Endodermal cell (in vitro differentiated cells): Measurements from ENCODE around the gene IL26. TPM values are rescaled to one million over a fixed set of nuclear protein-coding genes. Genes with fewer than 3 reads are reported as not detected.

Source experiments
- DNase-seq: peaks from one replicate; pipeline ENCODE4 v3.0.0-alpha.2; 2017
- H3K27ac ChIP-seq: 2 replicates; pipeline ENCODE4 v1.5.1; 2013; ENCODE audit warnings: mild to moderate bottlenecking, low read depth, low read length, moderate library complexity
- H3K27me3 ChIP-seq: 2 replicates; pipeline ENCODE4 v1.6.1; 2013; ENCODE audit warnings: mild to moderate bottlenecking, low read length, moderate library complexity; ENCODE audit not compliant: insufficient read depth, control insufficient read depth, poor library complexity, severe bottlenecking
- H3K36me3 ChIP-seq: 2 replicates; pipeline ENCODE4 v1.7.0; 2013; ENCODE audit warnings: mild to moderate bottlenecking, low read length, moderate library complexity; ENCODE audit not compliant: control insufficient read depth, insufficient read depth
- H3K4me1 ChIP-seq: one replicate; pipeline ENCODE4 v1.7.0; 2013; ENCODE audit warnings: low read length; ENCODE audit not compliant: control insufficient read depth, insufficient read depth
- H3K4me3 ChIP-seq: 2 replicates; pipeline ENCODE4 v1.5.1; 2013; ENCODE audit warnings: mild to moderate bottlenecking, low read length, moderate library complexity
- H3K9ac ChIP-seq: 2 replicates; pipeline ENCODE4 v1.6.1; 2013; ENCODE audit warnings: mild to moderate bottlenecking, low read length, moderate library complexity; ENCODE audit not compliant: poor library complexity, severe bottlenecking; ENCODE audit errors: extremely low read depth
- H3K9me3 ChIP-seq: 2 replicates; pipeline ENCODE4 v1.6.1; 2013; ENCODE audit warnings: mild to moderate bottlenecking, low read length, moderate library complexity; ENCODE audit not compliant: control insufficient read depth
- H3K27ac Mint-ChIP-seq: 2 replicates; pipeline ENCODE4 v1.8.0; 2020; ENCODE audit warnings: mixed read lengths
- H3K27me3 Mint-ChIP-seq: 2 replicates; pipeline ENCODE4 v1.8.0; 2021; ENCODE audit warnings: mild to moderate bottlenecking, mixed read lengths; ENCODE audit not compliant: insufficient read depth
- H3K36me3 Mint-ChIP-seq: 2 replicates; pipeline ENCODE4 v1.8.0; 2020; ENCODE audit warnings: low read depth, mixed read lengths
- H3K4me1 Mint-ChIP-seq: 2 replicates; pipeline ENCODE4 v1.8.0; 2020; ENCODE audit warnings: mixed read lengths
- H3K4me3 Mint-ChIP-seq: 2 replicates; pipeline ENCODE4 v1.8.0; 2020; ENCODE audit warnings: mild to moderate bottlenecking, moderate library complexity, mixed read lengths
- H3K9me3 Mint-ChIP-seq: 2 replicates; pipeline ENCODE4 v1.8.0; 2020; ENCODE audit warnings: mild to moderate bottlenecking, mixed read lengths
- CTCF ChIP-seq: fragments of 200-600 bp; sonication (generic); conservative IDR thresholded peaks from 2 replicates; pipeline ENCODE4 v1.5.0; 2021; ENCODE audit warnings: antibody characterized with exemption, mild to moderate bottlenecking
- WGBS, 2 experiments: methylation state at CpG; one replicate each; pipeline versions ENCODE4 v1.1.5 to v1.1.7; 2013; ENCODE audit warnings: missing lambda C conversion rate in 2 of 2, mixed read lengths in 1 of 2; ENCODE audit not compliant: insufficient coverage in 1 of 2, insufficient read length in 1 of 2; 5-methylcytosine and 5-hydroxymethylcytosine counted together
- total RNA-seq, 2 donors: library from RNA; stranded (reverse); fragmentation: NEBNext Ultra II Directional in 1 of 2; extraction: Animal tissue kit (Norgen Biotek cat#: 25700) in 1 of 2; gene quantifications; 2 replicates in 1 of 2; 3 replicates in 1 of 2; pipeline ENCODE4 v1.2.1, GENCODE V29; 2021

Gene IL26
- total RNA-seq, 2 donors from 2014 or later: not detected

GRCh38 chr12:68231229-68231628 lies 5.6 kb upstream of the IL26 start:
- Mint-ChIP-seq H3K27ac (no peak overlapping the region), H3K9me3 (peaks cover 1% of the 10 kb centered on the region), H3K27me3 (no peaks in the 10 kb centered on the region), H3K36me3 (no peaks in the 10 kb centered on the region), H3K4me1 (peaks cover 24% of the 10 kb centered on the region), H3K4me3 (no peak overlapping the region)
- no peak overlapping the region for H3K9ac ChIP-seq
- H3K9me3 ChIP-seq: no peaks in the 10 kb centered on the region
- no peak overlapping the region for H3K27ac ChIP-seq
- no peaks in the 10 kb centered on the region for H3K36me3 ChIP-seq
- no peak for DNase-seq
- no peaks in the 10 kb centered on the region for H3K27me3 ChIP-seq
- H3K4me1 ChIP-seq: no peaks in the 10 kb centered on the region
- no peak for TF ChIP-seq CTCF
- H3K4me3 ChIP-seq: no peak overlapping the region

GRCh38 chr12:68229956-68230355 lies 4.3 kb upstream of the IL26 start:
- H3K9me3 ChIP-seq: no peaks in the 10 kb centered on the region
- Mint-ChIP-seq H3K36me3 (no peaks in the 10 kb centered on the region), H3K4me1 (peaks cover 20% of the 10 kb centered on the region), H3K4me3 (no peak overlapping the region), H3K27ac (no peak overlapping the region), H3K27me3 (no peaks in the 10 kb centered on the region), H3K9me3 (peaks cover 3% of the 10 kb centered on the region)
- WGBS, 2 experiments: 89 to 100% methylated on average over 1 to 2 of the region's 2 CpGs
- no peak overlapping the region for H3K4me3 ChIP-seq
- H3K4me1 ChIP-seq: no peaks in the 10 kb centered on the region
- H3K9ac ChIP-seq: no peak overlapping the region
- no peak for TF ChIP-seq CTCF
- DNase-seq: no peak
- no peaks in the 10 kb centered on the region for H3K27me3 ChIP-seq
- H3K27ac ChIP-seq: no peak overlapping the region
- no peaks in the 10 kb centered on the region for H3K36me3 ChIP-seq

GRCh38 chr12:68227356-68227755 lies 1.7 kb upstream of the IL26 start:
- no peak overlapping the region for H3K9ac ChIP-seq
- WGBS, 2 experiments: 56 to 100% methylated on average over 1 to 3 of the region's 3 CpGs
- no peaks in the 10 kb centered on the region for H3K36me3 Mint-ChIP-seq
- no peaks in the 10 kb centered on the region for H3K4me1 ChIP-seq
- peaks cover 7% of the 10 kb centered on the region for H3K4me1 Mint-ChIP-seq
- H3K36me3 ChIP-seq: no peaks in the 10 kb centered on the region
- no peaks in the 10 kb centered on the region for H3K27me3 ChIP-seq
- no peak for TF ChIP-seq CTCF
- H3K27ac ChIP-seq: no peak overlapping the region
- no peak overlapping the region for H3K4me3 Mint-ChIP-seq
- no peak for DNase-seq
- H3K9me3 ChIP-seq: no peaks in the 10 kb centered on the region
- peaks cover 3% of the 10 kb centered on the region for H3K9me3 Mint-ChIP-seq
- no peaks in the 10 kb centered on the region for H3K27me3 Mint-ChIP-seq
- no peak overlapping the region for H3K4me3 ChIP-seq
- no peak overlapping the region for H3K27ac Mint-ChIP-seq
